Osteocyte (in vitro differentiated cells): ENCODE data around the gene LPCAT2. TPM values are rescaled to one million over a fixed set of nuclear protein-coding genes. Genes with fewer than 3 reads are reported as not detected.

Source experiments
- DNase-seq: peaks from one replicate; pipeline ENCODE4 v3.0.0; 2021; ENCODE audit warnings: mixed read lengths; ENCODE audit not compliant: unreplicated experiment; ENCODE audit errors: extremely low spot score
- H3K27ac Mint-ChIP-seq: one replicate; pipeline ENCODE4 v1.8.0; 2021; ENCODE audit warnings: mild to moderate bottlenecking, mixed read lengths; ENCODE audit not compliant: unreplicated experiment
- H3K27me3 Mint-ChIP-seq: one replicate; pipeline ENCODE4 v1.8.0; 2021; ENCODE audit warnings: mixed read lengths; ENCODE audit not compliant: unreplicated experiment
- H3K36me3 Mint-ChIP-seq: one replicate; pipeline ENCODE4 v1.8.0; 2021; ENCODE audit warnings: mixed read lengths; ENCODE audit not compliant: unreplicated experiment
- H3K4me1 Mint-ChIP-seq: one replicate; pipeline ENCODE4 v1.8.0; 2021; ENCODE audit warnings: mixed read lengths; ENCODE audit not compliant: unreplicated experiment
- H3K4me3 Mint-ChIP-seq: one replicate; pipeline ENCODE4 v1.8.0; 2021; ENCODE audit warnings: mild to moderate bottlenecking, moderate library complexity, mixed read lengths; ENCODE audit not compliant: unreplicated experiment
- H3K9me3 Mint-ChIP-seq: one replicate; pipeline ENCODE4 v1.8.0; 2021; ENCODE audit warnings: mixed read lengths; ENCODE audit not compliant: unreplicated experiment
- total RNA-seq: library from RNA; stranded (reverse); gene quantifications from 2 replicates; pipeline ENCODE4 v1.2.1, GENCODE V29; 2021
- TF ChIP-seq, protein P1 (sequence below): fragments of 200-600 bp; sonication (generic); IDR thresholded peaks from 2 replicates; pipeline ENCODE4 v1.5.0; 2021; ENCODE audit warnings: antibody characterized with exemption, mild to moderate bottlenecking, moderate library complexity

LPCAT2 gene
- total RNA-seq, 1 donor from 2014 or later = 9.6 TPM

DNA sequence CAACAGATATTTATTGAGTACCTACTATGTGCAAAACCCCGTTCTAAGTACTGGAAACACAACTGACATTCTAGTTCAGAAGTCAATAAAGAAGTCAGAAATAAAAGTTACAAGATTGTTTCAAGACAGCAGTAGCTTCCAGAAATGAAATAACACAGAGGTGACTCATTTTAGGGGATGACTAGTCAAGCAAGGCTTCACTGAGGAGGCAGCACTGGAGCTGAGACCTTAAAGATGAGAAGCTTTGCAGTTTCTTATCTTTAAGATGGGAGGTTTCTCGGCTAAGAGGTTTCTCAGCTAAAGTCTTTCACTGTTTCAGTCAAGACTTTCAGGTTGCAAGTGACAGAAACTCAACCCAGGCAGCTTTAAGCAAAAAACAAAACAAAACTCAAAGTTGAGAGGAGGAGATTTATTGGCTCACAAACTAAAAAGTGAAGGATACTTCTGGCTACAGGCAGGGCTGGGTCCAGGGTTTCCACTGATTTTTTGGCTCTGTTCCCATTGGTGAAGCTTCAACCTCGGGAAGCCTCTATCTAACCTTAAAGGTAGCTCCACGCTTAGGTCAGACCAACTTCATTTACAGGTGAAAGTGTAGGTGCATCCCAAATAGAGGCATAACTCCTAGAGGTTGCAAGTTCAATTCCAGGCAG lies 37.3 kb upstream of the LPCAT2 start:
- DNase-seq = no peak
- Mint-ChIP-seq H3K4me1 (peaks cover 38% of the 10 kb centered on the region), H3K27ac (peak overlapping the region; percentile 56), H3K36me3 (no peaks in the 10 kb centered on the region), H3K9me3 (no peaks in the 10 kb centered on the region), H3K27me3 (no peaks in the 10 kb centered on the region), H3K4me3 (no peak overlapping the region)
- TF ChIP-seq, protein P1, sequence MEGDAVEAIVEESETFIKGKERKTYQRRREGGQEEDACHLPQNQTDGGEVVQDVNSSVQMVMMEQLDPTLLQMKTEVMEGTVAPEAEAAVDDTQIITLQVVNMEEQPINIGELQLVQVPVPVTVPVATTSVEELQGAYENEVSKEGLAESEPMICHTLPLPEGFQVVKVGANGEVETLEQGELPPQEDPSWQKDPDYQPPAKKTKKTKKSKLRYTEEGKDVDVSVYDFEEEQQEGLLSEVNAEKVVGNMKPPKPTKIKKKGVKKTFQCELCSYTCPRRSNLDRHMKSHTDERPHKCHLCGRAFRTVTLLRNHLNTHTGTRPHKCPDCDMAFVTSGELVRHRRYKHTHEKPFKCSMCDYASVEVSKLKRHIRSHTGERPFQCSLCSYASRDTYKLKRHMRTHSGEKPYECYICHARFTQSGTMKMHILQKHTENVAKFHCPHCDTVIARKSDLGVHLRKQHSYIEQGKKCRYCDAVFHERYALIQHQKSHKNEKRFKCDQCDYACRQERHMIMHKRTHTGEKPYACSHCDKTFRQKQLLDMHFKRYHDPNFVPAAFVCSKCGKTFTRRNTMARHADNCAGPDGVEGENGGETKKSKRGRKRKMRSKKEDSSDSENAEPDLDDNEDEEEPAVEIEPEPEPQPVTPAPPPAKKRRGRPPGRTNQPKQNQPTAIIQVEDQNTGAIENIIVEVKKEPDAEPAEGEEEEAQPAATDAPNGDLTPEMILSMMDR = no peak

DNA sequence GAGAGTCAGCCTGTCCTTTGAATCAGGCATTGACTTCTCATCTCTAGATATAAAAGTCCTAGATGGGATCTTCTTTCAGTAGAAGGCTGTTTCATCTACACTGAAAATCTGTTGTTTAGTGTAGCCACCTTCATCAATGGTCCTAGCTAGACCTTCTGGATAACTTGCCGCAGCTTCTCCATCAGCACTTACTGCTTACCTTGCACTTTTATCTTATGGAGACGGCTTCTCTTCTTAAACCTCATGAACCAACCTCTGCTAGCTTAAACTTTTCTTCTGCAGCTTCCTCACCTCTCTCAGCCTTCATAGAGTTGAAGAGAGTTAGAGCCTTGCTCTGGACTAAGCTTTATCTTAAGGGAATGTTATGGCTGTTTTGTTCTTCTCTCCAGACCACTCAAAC lies 35.3 kb upstream of the LPCAT2 start:
- DNase-seq = no peak
- Mint-ChIP-seq H3K9me3 (no peaks in the 10 kb centered on the region), H3K4me1 (peaks cover 54% of the 10 kb centered on the region), H3K27me3 (no peaks in the 10 kb centered on the region), H3K27ac (no peak overlapping the region), H3K36me3 (no peaks in the 10 kb centered on the region), H3K4me3 (no peak overlapping the region)
- TF ChIP-seq, protein P1 = no peak

- H3K4me3 Mint-ChIP-seq = no peak overlapping the region
- no peak overlapping the region for H3K27ac Mint-ChIP-seq
- TF ChIP-seq, protein P1 = no peak
- no peak for DNase-seq
- no peaks in the 10 kb centered on the region for H3K36me3 Mint-ChIP-seq
- H3K9me3 Mint-ChIP-seq = no peaks in the 10 kb centered on the region
- H3K27me3 Mint-ChIP-seq = no peaks in the 10 kb centered on the region
- peaks cover 60% of the 10 kb centered on the region for H3K4me1 Mint-ChIP-seq
Observed at GRCh38 chr16:55474821-55475220, 34.1 kb upstream of the LPCAT2 start.

DNA sequence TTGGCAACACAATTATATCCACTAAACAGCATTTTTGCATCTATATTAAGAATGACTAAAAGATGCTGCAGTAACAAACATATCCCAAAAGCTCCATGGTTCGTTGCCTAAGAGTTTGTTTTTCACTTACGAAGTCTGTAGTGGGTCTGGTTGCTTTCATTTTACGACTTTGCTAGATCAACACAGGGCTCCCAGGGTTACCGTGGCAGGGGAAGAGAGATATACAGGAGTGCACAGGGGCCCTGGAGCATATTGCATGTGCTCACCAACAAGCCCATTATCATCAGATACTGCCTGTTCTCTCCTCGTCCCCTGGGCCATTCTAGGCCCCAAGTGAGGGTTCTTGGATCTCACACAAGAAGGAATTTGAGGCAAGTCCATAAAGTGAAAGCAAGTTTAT lies 33.0 kb upstream of the LPCAT2 start:
- Mint-ChIP-seq H3K27me3 (no peaks in the 10 kb centered on the region), H3K4me3 (no peak overlapping the region), H3K4me1 (peaks cover 58% of the 10 kb centered on the region), H3K36me3 (no peaks in the 10 kb centered on the region), H3K27ac (no peak overlapping the region), H3K9me3 (no peaks in the 10 kb centered on the region)
- TF ChIP-seq, protein P1 = no peak
- no peak for DNase-seq

- TF ChIP-seq, protein P1 = no peak
- no peak overlapping the region for H3K27ac Mint-ChIP-seq
- H3K4me1 Mint-ChIP-seq = peaks cover 51% of the 10 kb centered on the region
- no peak overlapping the region for H3K4me3 Mint-ChIP-seq
- no peak for DNase-seq
- H3K9me3 Mint-ChIP-seq = no peaks in the 10 kb centered on the region
- H3K27me3 Mint-ChIP-seq = no peaks in the 10 kb centered on the region
- H3K36me3 Mint-ChIP-seq = no peaks in the 10 kb centered on the region
Observed at GRCh38 chr16:55476625-55477533, 32.0 kb upstream of the LPCAT2 start.
